ENCODE results near the gene SCD. TPM values are rescaled to one million over a fixed set of nuclear protein-coding genes. Genes with fewer than 3 reads are reported as not detected.
"Not testable (repeated sequence)": the region's sequence is repeated elsewhere in the genome, so short reads cannot be mapped to it uniquely, and the experiment has no call there.

SCD gene
- polyA plus RNA-seq, 12 donors = 12.6 to 35.8 (median 21.7) TPM; not detected in 1

- DNase-seq = no peak
These were observed 12.0 kb downstream of the SCD start for GRCh38 chr10:100359030-100359432.

- no peak for DNase-seq
These were observed 12.6 kb downstream of the SCD start for GRCh38 chr10:100359529-100360150.

- DNase-seq = no peak
These were observed 13.2 kb downstream of the SCD start for GRCh38 chr10:100360234-100360633.

- DNase-seq = no peak
These were observed 15.8 kb downstream of the SCD start for GRCh38 chr10:100362570-100363496.

- DNase-seq = no peak
These were observed 17.1 kb downstream of the SCD start for GRCh38 chr10:100364175-100364574.

GRCh38 chr10:100364735-100365391 is 17.8 kb downstream of the SCD start:
- DNase-seq = no peak

GRCh38 chr10:100368721-100369120 is 21.7 kb downstream of the SCD start:
- no peak for DNase-seq

- no peak for DNase-seq
These were observed 23.9 kb downstream of the SCD start for GRCh38 chr10:100370714-100371481.

GRCh38 chr10:100371482-100372027 is 24.5 kb downstream of the SCD start:
- DNase-seq = no peak

GRCh38 chr10:100372415-100373297 is 25.6 kb downstream of the SCD start:
- DNase-seq = no peak

GRCh38 chr10:100373298-100374199 is 26.5 kb downstream of the SCD start:
- peak; percentile 94 for DNase-seq

GRCh38 chr10:100374200-100374655 is 27.2 kb downstream of the SCD start:
- DNase-seq = no peak

GRCh38 chr10:100374677-100375353 is 27.8 kb downstream of the SCD start:
- not testable (repeated sequence) for DNase-seq

GRCh38 chr10:100376656-100377055 is 29.6 kb downstream of the SCD start:
- not testable (repeated sequence) for DNase-seq

GRCh38 chr10:100377830-100378229 is 30.8 kb downstream of the SCD start:
- DNase-seq = no peak

- no peak for DNase-seq
These were observed 33.4 kb downstream of the SCD start for GRCh38 chr10:100380400-100380799.

GRCh38 chr10:100382553-100382952 is 35.5 kb downstream of the SCD start:
- no peak for DNase-seq

GRCh38 chr10:100383251-100383650 is 36.2 kb downstream of the SCD start:
- DNase-seq = no peak
